H1 (cell line): ENCODE results near the gene DHH.

Experiments used
- CEBPB ChIP-seq: IDR thresholded peaks from 2 replicates; pipeline ENCODE4 v1.6.1; 2012; ENCODE audit warnings: low read depth, low read length
- JUN ChIP-seq: IDR thresholded peaks from 2 replicates; pipeline ENCODE4 v1.6.1; 2011; ENCODE audit warnings: low read depth, mild to moderate bottlenecking, improper control_type of control experiment, low read length
- JUND ChIP-seq: IDR thresholded peaks from 2 replicates; pipeline ENCODE4 v1.6.1; 2011; ENCODE audit warnings: mild to moderate bottlenecking, improper control_type of control experiment, low read length
- SP1 ChIP-seq: IDR thresholded peaks from 2 replicates; pipeline ENCODE4 v1.6.1; 2011; ENCODE audit warnings: low read depth, low read length
- TEAD4 ChIP-seq: IDR thresholded peaks from 2 replicates; pipeline ENCODE4 v1.6.1; 2012; ENCODE audit warnings: low read depth, low read length, inconsistent platforms, mixed read lengths
- TF ChIP-seq, protein P1 (sequence below), 3 experiments: IDR thresholded peaks; 1 replicate in 2 of 3; 2 replicates in 1 of 3; pipeline versions ENCODE4 v1.5.1 to v1.6.1; 2011; ENCODE audit warnings: low read length in 3 of 3, mild to moderate bottlenecking in 3 of 3, inconsistent platforms in 2 of 3, low read depth in 1 of 3, moderate library complexity in 1 of 3; ENCODE audit not compliant: insufficient read depth in 1 of 3; ENCODE audit errors: control extremely low read depth in 1 of 3

DNA sequence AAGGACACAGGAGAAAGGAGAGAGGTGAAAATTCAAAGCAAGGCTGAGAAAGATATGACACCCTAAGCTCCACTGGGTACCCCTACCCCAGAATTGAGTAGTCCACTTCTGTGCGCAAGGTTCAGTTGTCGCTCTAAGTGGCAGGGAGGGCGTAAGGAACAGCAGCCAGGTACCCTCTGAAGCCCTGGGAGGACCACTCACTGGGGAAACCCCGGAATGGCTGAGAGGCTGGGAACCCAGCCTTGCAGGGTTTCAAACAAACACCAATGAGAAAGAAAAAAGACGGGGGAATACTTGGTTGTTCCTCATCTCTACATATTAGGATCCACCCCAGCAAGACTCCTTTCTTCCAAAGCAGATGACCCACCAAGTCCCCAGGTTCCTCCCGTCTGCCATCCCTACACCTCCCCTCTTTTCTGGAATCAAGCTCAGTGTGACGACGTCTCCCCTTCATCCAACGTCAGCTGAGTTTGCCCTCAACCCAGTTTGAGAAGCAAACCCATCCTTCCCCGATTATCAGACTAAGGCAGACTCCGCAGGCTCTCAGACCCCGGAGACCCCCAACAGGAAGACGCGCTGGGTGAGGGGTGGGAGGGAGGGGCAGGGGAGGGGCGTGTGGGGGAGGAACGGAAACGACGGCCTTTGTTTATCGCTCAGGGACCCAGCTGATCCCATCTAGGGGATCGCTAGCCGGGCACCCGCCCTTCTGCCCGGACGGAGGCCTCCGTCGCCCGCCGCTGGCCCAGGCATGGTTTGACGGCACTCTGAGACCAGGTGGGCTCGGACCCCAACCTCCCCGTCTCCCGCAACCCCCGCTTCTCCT, 15.3 kb upstream of the DHH start:
- TF ChIP-seq SP1 (no peak), TEAD4 (no peak), CEBPB (no peak), JUN (no peak), JUND (no peak)
- TF ChIP-seq, protein P1, sequence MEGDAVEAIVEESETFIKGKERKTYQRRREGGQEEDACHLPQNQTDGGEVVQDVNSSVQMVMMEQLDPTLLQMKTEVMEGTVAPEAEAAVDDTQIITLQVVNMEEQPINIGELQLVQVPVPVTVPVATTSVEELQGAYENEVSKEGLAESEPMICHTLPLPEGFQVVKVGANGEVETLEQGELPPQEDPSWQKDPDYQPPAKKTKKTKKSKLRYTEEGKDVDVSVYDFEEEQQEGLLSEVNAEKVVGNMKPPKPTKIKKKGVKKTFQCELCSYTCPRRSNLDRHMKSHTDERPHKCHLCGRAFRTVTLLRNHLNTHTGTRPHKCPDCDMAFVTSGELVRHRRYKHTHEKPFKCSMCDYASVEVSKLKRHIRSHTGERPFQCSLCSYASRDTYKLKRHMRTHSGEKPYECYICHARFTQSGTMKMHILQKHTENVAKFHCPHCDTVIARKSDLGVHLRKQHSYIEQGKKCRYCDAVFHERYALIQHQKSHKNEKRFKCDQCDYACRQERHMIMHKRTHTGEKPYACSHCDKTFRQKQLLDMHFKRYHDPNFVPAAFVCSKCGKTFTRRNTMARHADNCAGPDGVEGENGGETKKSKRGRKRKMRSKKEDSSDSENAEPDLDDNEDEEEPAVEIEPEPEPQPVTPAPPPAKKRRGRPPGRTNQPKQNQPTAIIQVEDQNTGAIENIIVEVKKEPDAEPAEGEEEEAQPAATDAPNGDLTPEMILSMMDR (IDR thresholded peaks at IDR 0.05; ENCODE audit: control extremely low read depth in 1 of 3, insufficient read depth in 1 of 3, low read depth in 1 of 3, low read length in 3 of 3) = no peak
